HAP-1 (cell line): ENCODE results near the gene TNKS1BP1.
"Not testable (repeated sequence)": the region's sequence is repeated elsewhere in the genome, so short reads cannot be mapped to it uniquely, and the experiment has no call there.

Experiments used
- DNase-seq, 2 experiments: peaks; one replicate each; pipeline ENCODE4 v3.0.0-alpha.2; 2016 to 2020; ENCODE audit warnings: low spot score in 2 of 2
- H3K27me3 ChIP-seq: fragments of 250-450 bp; sonication (Bioruptor Pico); 2 replicates; pipeline ENCODE4 v1.5.1; 2020; ENCODE audit warnings: low read depth, mild to moderate bottlenecking, moderate library complexity
- H3K36me3 ChIP-seq: fragments of 250-450 bp; sonication (Bioruptor Pico); replicated peaks from 2 replicates; pipeline ENCODE4 v1.5.1; 2020; ENCODE audit warnings: mild to moderate bottlenecking
- H3K4me1 ChIP-seq: fragments of 250-450 bp; sonication (Bioruptor Pico); 2 replicates; pipeline ENCODE4 v1.5.1; 2020; ENCODE audit warnings: mild to moderate bottlenecking
- H3K4me3 ChIP-seq: fragments of 250-450 bp; sonication (Bioruptor Pico); 2 replicates; pipeline ENCODE4 v1.5.1; 2020; ENCODE audit warnings: mild to moderate bottlenecking, moderate library complexity
- H3K9me3 ChIP-seq: fragments of 250-450 bp; sonication (Bioruptor Pico); 2 replicates; pipeline ENCODE4 v1.5.1; 2020; ENCODE audit warnings: mild to moderate bottlenecking, moderate library complexity
- in situ Hi-C: fragments of 300-500 bp; cut with MboI; formaldehyde crosslinking; loops from 3 replicates; pipeline ENCODE4 v1.14.3; 2020; ENCODE audit warnings: low sequenced_read_pairs, inconsistent platforms, mixed read lengths

Gene TNKS1BP1

DNA sequence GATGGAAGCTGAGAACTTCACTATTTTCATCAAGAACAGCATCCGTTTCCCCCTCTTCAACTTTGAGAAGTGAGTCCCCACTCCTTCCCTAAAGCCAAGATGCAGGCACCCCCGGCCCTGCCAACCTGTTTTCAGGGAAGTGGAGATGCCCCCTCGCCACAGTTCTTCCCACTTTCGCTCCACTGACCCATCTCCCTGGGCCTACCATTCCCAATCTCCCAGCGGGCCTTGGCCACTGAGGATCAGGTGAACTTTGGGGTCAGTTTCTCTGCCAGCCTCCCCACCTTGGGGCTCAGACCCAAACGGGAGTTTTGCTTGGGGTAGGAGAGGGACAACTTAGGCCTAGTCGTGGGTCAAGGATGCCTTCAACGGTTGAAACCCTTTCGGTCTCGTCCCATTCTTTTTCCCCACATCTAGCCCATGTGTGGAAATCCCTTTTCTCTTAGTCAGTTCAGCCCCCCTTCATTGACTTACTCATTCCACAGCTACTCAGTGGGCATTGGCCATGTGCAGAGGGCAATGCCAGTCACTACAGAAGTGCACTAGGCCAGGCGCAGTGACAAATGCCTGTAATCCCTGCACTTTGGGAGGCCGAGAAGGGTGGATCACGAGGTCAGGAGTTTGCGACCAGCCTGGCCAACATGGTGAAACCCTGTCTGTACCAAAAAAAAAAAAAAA, 24.0 kb upstream of the TNKS1BP1 start:
- in situ Hi-C loops, result loop anchor here (10.0 kb wide), 1 partner anchor 316 kb away; the partner anchor contains the start of gene ZDHHC5

GRCh38 chr11:57348052-57348451, 23.3 kb upstream of the TNKS1BP1 start:
- peaks cover 19% of the 10 kb centered on the region for H3K4me1 ChIP-seq
- in situ Hi-C loops, result loop anchor here (10.0 kb wide), 1 partner anchor 317 kb away; the partner anchor contains the start of gene ZDHHC5

More for the DNA sequence above, 24.0 kb upstream of the TNKS1BP1 start:
- no peak for DNase-seq
- Histone ChIP-seq H3K9me3 (no peaks in the 10 kb centered on the region), H3K4me3 (no peak overlapping the region), H3K27me3 (no peaks in the 10 kb centered on the region), H3K36me3 (no peaks in the 10 kb centered on the region), H3K4me1 (peaks cover 16% of the 10 kb centered on the region)

GRCh38 chr11:57347336-57347735, 22.6 kb upstream of the TNKS1BP1 start:
- no peaks in the 10 kb centered on the region for H3K27me3 ChIP-seq
- H3K4me1 ChIP-seq, result peaks cover 20% of the 10 kb centered on the region
- no peaks in the 10 kb centered on the region for H3K36me3 ChIP-seq
- H3K4me3 ChIP-seq, result no peak overlapping the region
- DNase-seq, result no peak
- H3K9me3 ChIP-seq, result no peaks in the 10 kb centered on the region
- in situ Hi-C loops, result loop anchor here (10.0 kb wide), 1 partner anchor 317 kb away; the partner anchor contains the start of gene ZDHHC5

More at GRCh38 chr11:57348052-57348451, 23.3 kb upstream of the TNKS1BP1 start:
- Histone ChIP-seq H3K9me3 (no peaks in the 10 kb centered on the region), H3K4me3 (no peak overlapping the region), H3K36me3 (no peaks in the 10 kb centered on the region), H3K27me3 (no peaks in the 10 kb centered on the region)
- DNase-seq, result no peak

GRCh38 chr11:57345555-57346211, 20.9 kb upstream of the TNKS1BP1 start:
- peak; percentile 52 to 86 for DNase-seq
- Histone ChIP-seq H3K9me3 (no peaks in the 10 kb centered on the region), H3K27me3 (no peaks in the 10 kb centered on the region), H3K36me3 (no peaks in the 10 kb centered on the region), H3K4me3 (no peak overlapping the region), H3K4me1 (peaks cover 20% of the 10 kb centered on the region)
- in situ Hi-C loops, result loop anchor here (10.0 kb wide), 1 partner anchor 319 kb away; the partner anchor contains the start of gene ZDHHC5

- DNase-seq, result no peak
- H3K36me3 ChIP-seq, result no peaks in the 10 kb centered on the region
- H3K4me1 ChIP-seq, result peaks cover 23% of the 10 kb centered on the region
- H3K27me3 ChIP-seq, result no peaks in the 10 kb centered on the region
- H3K4me3 ChIP-seq, result no peak overlapping the region
- in situ Hi-C loops, result loop anchor here (10.0 kb wide), 1 partner anchor 320 kb away; the partner anchor contains the start of gene ZDHHC5
- H3K9me3 ChIP-seq, result no peaks in the 10 kb centered on the region
Measured at GRCh38 chr11:57344826-57345225, 20.1 kb upstream of the TNKS1BP1 start.

DNA sequence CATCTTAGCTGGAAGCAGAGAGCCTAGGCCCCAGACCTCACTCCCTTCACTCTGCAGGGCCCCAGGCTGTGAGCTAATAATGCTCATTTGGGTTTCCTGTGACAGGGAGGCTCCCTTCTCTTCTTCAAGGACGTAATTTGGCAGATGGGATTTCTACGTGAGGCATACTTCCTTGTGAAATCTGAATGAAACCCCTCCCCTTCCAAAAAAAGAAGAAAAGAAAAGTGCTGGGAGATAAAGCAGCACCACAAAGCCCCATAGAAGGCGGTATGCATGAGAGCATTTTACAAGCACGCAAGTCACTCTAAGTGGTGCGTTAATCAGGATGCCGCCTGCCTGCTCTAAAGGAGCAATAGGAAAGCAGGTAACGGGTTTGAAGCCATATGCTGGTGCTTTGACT, 19.1 kb upstream of the TNKS1BP1 start:
- H3K4me3 ChIP-seq, result no peak overlapping the region
- H3K27me3 ChIP-seq, result no peaks in the 10 kb centered on the region
- in situ Hi-C loops, result loop anchor here (10.0 kb wide), 1 partner anchor 321 kb away; the partner anchor contains the start of gene ZDHHC5
- H3K9me3 ChIP-seq, result no peaks in the 10 kb centered on the region
- peak; percentile 82 to 97 for DNase-seq
- no peaks in the 10 kb centered on the region for H3K36me3 ChIP-seq
- H3K4me1 ChIP-seq, result peaks cover 24% of the 10 kb centered on the region

GRCh38 chr11:57342702-57343101, 17.9 kb upstream of the TNKS1BP1 start:
- Histone ChIP-seq H3K36me3 (no peaks in the 10 kb centered on the region), H3K4me3 (no peak overlapping the region), H3K9me3 (no peaks in the 10 kb centered on the region), H3K4me1 (peaks cover 24% of the 10 kb centered on the region), H3K27me3 (no peaks in the 10 kb centered on the region)
- no peak for DNase-seq
- in situ Hi-C loops, result loop anchor here (10.0 kb wide), 1 partner anchor 322 kb away; the partner anchor contains the start of gene ZDHHC5

DNA sequence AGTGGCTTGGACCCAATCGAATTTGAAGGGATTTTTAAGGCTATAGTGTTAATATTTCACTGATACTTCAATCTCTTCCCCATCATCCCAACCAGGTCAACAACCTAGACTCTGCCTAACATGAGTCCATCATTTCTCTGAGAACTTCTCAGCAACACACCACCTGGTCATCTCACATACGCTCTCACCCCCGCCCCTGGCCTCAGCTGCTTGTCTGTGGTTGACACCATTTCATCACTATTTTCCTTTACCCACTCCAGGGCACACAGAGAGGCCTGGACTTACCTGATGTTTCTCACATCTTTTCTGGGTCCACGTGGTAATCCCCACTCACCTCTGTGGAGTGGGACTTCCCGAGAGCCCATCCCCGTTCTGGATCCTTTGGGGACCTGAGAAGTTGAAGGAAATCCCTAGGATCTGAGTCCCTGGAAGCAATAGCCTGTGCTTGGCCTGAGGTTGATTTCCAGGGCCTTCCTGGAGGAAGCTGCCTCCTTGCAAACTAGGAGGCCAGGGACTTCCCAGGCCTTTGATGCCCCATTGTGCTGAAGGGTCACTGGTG, 16.6 kb upstream of the TNKS1BP1 start:
- Histone ChIP-seq H3K9me3 (no peaks in the 10 kb centered on the region), H3K27me3 (no peaks in the 10 kb centered on the region), H3K4me3 (no peak overlapping the region), H3K36me3 (no peaks in the 10 kb centered on the region), H3K4me1 (peaks cover 26% of the 10 kb centered on the region)
- in situ Hi-C loops, result loop anchor here (10.0 kb wide), 1 partner anchor 323 kb away; the partner anchor contains the start of gene ZDHHC5
- no peak for DNase-seq

DNA sequence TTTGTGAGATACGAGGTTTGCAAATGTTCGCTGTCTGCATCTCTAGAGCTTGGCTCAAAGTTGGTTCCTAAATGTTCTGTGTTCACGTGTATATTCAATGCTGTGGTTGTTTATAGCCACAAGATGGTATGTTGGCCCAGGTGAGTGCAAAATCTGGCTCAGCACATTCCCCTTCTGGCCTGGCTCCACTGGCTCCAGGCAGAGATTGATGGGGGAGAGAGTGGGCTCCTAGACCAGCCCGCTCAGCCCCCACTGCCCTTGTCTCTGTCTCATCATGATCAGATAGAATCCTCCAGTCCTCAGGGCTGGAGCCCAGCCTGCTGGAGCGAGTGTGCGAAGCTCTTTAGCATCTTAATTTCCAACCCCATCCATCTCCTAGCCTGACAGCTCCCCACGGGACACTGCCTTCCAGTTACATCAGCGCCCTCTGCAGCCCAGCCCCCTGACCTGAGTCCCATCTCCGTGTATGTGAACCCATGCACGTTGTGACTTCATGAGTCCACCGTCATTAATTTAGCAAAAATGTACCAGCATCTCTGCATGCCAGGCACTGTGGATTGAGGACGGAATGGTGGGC, 15.4 kb upstream of the TNKS1BP1 start:
- H3K9me3 ChIP-seq, result no peaks in the 10 kb centered on the region
- H3K36me3 ChIP-seq, result no peaks in the 10 kb centered on the region
- peaks cover 28% of the 10 kb centered on the region for H3K4me1 ChIP-seq
- in situ Hi-C loops, result loop anchor here (10.0 kb wide), 1 partner anchor 325 kb away; the partner anchor contains the start of gene ZDHHC5
- DNase-seq, result peak; percentile 78 to 87
- no peak overlapping the region for H3K4me3 ChIP-seq
- H3K27me3 ChIP-seq, result no peaks in the 10 kb centered on the region

DNA sequence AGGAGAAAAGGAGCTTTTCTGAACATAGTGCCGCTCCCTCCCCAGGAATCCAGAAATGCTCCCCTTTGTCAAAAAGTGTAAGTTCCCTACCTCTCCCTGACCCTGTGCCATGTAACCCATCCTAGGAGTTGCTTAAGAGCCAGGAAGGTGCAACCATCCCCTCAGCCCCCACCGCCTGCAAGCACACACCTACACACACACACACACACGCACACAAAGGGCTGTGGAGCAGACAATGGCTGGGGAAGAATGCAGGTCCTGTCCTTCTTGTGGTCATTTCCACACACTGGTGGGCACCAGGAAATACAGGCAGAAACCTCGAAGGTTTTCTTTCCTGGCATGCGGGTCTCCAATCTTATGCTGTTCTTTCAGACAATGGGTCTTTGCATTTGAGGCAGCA, 14.6 kb upstream of the TNKS1BP1 start:
- peaks cover 4% of the 10 kb centered on the region for H3K36me3 ChIP-seq
- H3K4me1 ChIP-seq, result peaks cover 24% of the 10 kb centered on the region
- no peaks in the 10 kb centered on the region for H3K27me3 ChIP-seq
- H3K4me3 ChIP-seq, result no peak overlapping the region
- in situ Hi-C loops, result no loop called here
- no peak for DNase-seq
- H3K9me3 ChIP-seq, result no peaks in the 10 kb centered on the region

- H3K4me1 ChIP-seq, result peaks cover 17% of the 10 kb centered on the region
- H3K36me3 ChIP-seq, result peaks cover 15% of the 10 kb centered on the region
- no peaks in the 10 kb centered on the region for H3K27me3 ChIP-seq
- H3K4me3 ChIP-seq, result no peak within 1 kb of the TSS
- DNase-seq, result no peak
- in situ Hi-C loops, result no loop called here
- no peaks in the 10 kb centered on the region for H3K9me3 ChIP-seq
Measured at GRCh38 chr11:57338142-57338541, 13.4 kb upstream of the TNKS1BP1 start, which contains the start of gene P2RX3. P2RX3 (plus strand) TSS chr11:57338352; CDS start chr11:57338551, 199 bp downstream.

- in situ Hi-C loops, H3K4me3 ChIP-seq, H3K9me3 ChIP-seq, DNase-seq, H3K27me3 ChIP-seq: not testable (repeated sequence)
- peaks cover 14% of the 10 kb centered on the region for H3K4me1 ChIP-seq
- H3K36me3 ChIP-seq, result peaks cover 28% of the 10 kb centered on the region
Measured at GRCh38 chr11:57336856-57337255, 12.1 kb upstream of the TNKS1BP1 start.

DNA sequence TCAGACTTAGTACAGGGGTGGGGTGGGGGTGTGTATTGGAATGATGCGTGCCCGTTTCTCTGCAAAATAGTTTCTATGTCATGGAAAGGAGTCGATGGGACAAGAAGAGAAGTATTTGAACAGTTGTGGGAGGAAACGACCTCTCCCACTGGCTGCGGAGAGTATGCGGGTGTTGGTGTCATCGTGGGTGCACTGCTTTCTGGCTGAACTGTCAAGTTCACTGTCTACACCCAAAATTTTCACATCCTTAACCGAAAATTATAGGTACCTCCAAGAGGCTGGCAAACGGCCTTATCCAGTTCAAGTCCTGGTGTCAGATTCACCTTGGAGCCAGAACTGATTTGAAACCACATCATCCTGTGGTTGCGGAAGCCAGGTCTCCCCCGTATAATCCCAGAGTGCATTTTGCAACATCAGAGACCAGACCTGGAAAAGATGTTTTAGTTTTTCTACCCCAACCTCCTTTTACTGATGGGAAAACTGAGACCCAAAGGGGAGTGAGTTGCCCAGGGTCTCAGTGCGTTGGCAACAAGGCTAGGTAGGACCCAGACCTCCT, 11.4 kb upstream of the TNKS1BP1 start:
- no peak for DNase-seq
- Histone ChIP-seq H3K36me3 (peaks cover 35% of the 10 kb centered on the region), H3K27me3 (no peaks in the 10 kb centered on the region), H3K4me3 (peak overlapping the region; percentile 81), H3K4me1 (peaks cover 14% of the 10 kb centered on the region), H3K9me3 (no peaks in the 10 kb centered on the region)
- in situ Hi-C loops, result no loop called here
